ENCODE measurements around the gene SMAP2. TPM values are rescaled to one million over a fixed set of nuclear protein-coding genes. Genes with fewer than 3 reads are reported as not detected.
A peak's percentile ranks its signal among the peaks of the same experiment; 100 is the strongest.

SMAP2 gene
- total RNA-seq, 4 donors from 2014 or later = 14.9 to 121 (median 47.5) TPM

DNA sequence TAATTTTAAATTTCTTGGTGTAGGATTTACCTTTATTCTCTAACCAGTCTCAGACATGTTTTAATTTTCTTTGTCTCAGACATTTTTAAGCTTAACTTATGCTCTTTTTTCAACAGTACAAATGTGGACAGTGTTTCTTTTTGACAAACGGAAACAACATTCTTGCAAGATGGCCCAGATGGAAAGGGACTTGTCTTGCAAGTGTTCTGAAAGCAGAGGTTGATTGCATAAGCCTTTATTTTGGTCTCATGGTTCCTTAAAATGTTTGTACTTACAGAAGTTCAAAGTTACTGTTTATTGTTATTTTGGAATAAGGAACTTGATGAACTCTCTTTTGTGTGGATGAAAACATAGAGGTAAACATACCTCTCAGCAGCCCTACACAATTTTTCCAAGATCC, 22.9 kb downstream of the SMAP2 start:
- no peaks in the 10 kb centered on the region for H3K9me3 ChIP-seq
- H3K27ac ChIP-seq = peak overlapping the region; percentile 9 to 49 (median 44)
- in situ Hi-C loops (cut with MboI; ENCODE audit: low sequenced_read_pairs in 4 of 4) = no loop called here
- TF ChIP-seq POLR2A (IDR thresholded peaks at IDR 0.05) = no peak
- TF ChIP-seq, protein P1, sequence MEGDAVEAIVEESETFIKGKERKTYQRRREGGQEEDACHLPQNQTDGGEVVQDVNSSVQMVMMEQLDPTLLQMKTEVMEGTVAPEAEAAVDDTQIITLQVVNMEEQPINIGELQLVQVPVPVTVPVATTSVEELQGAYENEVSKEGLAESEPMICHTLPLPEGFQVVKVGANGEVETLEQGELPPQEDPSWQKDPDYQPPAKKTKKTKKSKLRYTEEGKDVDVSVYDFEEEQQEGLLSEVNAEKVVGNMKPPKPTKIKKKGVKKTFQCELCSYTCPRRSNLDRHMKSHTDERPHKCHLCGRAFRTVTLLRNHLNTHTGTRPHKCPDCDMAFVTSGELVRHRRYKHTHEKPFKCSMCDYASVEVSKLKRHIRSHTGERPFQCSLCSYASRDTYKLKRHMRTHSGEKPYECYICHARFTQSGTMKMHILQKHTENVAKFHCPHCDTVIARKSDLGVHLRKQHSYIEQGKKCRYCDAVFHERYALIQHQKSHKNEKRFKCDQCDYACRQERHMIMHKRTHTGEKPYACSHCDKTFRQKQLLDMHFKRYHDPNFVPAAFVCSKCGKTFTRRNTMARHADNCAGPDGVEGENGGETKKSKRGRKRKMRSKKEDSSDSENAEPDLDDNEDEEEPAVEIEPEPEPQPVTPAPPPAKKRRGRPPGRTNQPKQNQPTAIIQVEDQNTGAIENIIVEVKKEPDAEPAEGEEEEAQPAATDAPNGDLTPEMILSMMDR (IDR thresholded peaks at IDR 0.05 in 4 of 5, conservative IDR thresholded peaks at IDR 0.05 in 1 of 5) = no peak
- ATAC-seq (no peak), DNase-seq (no peak)
- H3K4me3 ChIP-seq = no peak overlapping the region
- intact Hi-C loops (cut with DNase I; ENCODE audit: low total_unique reads) = no loop called here
- no peaks in the 10 kb centered on the region for H3K36me3 ChIP-seq
- peaks cover 12 to 23% of the 10 kb centered on the region in 2 donors for H3K4me1 ChIP-seq
- H3K27me3 ChIP-seq = no peaks in the 10 kb centered on the region

DNA sequence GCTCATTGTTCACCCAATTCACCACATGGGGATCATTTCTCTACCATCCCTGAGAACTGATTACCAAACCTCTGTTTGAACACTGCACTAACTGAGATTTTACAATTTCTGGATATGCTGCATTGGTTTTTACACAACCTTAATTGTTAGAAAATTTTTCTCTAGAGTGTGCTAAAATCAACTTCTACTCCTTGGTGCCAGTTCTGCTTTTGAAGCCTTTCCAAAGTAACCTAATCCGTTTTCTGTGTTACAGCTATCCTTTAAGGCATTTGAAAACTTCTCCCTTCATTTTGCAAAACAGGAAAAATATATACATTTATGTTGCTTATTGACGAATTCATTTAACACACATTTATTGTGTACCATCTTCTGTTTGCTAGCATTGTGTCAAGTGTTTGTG, 23.7 kb downstream of the SMAP2 start:
- no peak overlapping the region for H3K4me3 ChIP-seq
- ATAC-seq (no peak), DNase-seq (no peak)
- H3K27me3 ChIP-seq = no peaks in the 10 kb centered on the region
- peaks cover 7 to 15% of the 10 kb centered on the region in 2 donors for H3K4me1 ChIP-seq
- intact Hi-C loops (cut with DNase I; ENCODE audit: low total_unique reads) (no loop called here), in situ Hi-C loops (cut with MboI; ENCODE audit: low sequenced_read_pairs in 4 of 4) (no loop called here)
- H3K36me3 ChIP-seq = no peaks in the 10 kb centered on the region
- H3K9me3 ChIP-seq = no peaks in the 10 kb centered on the region
- no peak for TF ChIP-seq POLR2A (IDR thresholded peaks at IDR 0.05)
- TF ChIP-seq, protein P1 (IDR thresholded peaks at IDR 0.05 in 4 of 5, conservative IDR thresholded peaks at IDR 0.05 in 1 of 5) = no peak
- peak overlapping the region in 2 of 4 donors; percentile 9 to 23 for H3K27ac ChIP-seq

DNA sequence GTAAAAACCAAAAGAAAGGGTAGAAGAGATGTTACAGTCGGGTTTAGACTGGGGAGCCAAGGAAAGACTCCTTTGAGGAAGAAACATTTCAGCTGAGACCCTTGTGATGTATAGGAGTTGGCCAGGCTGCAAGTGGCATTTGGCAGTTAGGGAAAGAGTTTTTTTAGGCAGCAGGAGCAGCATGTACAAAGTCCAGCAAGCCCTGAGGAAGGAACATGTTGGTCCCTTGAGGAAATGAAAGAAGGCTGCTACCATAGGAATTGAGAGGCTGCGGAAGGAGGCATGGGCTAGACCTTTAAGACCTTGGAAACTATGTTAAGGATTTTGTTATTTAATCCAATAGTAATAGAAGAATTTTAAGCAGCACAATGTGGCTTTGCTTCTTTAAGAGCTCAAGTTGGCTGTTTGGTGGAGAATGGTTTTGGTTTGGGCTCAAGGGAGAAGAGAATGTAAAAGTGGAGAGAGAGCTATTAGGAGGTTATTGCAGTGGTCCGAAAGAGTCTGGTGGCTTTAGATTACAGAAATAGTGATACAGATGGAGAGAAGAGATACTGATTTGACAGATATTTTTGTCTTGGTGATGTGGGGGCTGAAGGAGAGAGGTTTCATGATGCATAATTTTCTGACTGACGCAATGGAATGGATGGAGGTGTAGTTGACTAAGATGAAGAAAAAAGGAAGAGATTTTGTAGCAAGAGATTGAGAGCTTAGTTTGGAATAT, 26.6 kb downstream of the SMAP2 start:
- H3K4me1 ChIP-seq = peaks cover 0 to 8% of the 10 kb centered on the region in 2 donors
- no peaks in the 10 kb centered on the region for H3K9me3 ChIP-seq
- in situ Hi-C loops (cut with MboI; ENCODE audit: low sequenced_read_pairs in 4 of 4) = loop anchor here (10.0 kb wide), 3 partner anchors 45 to 255 kb away; no protein-coding TSS in a partner anchor
- intact Hi-C loops (cut with DNase I; ENCODE audit: low total_unique reads) = no loop called here
- no peaks in the 10 kb centered on the region for H3K36me3 ChIP-seq
- no peaks in the 10 kb centered on the region for H3K27me3 ChIP-seq
- ATAC-seq (no peak), DNase-seq (no peak)
- H3K4me3 ChIP-seq = no peak overlapping the region
- peak overlapping the region in 1 of 4 donors; percentile 11 for H3K27ac ChIP-seq
- TF ChIP-seq, protein P1 (IDR thresholded peaks at IDR 0.05 in 4 of 5, conservative IDR thresholded peaks at IDR 0.05 in 1 of 5) = no peak
- no peak for TF ChIP-seq POLR2A (IDR thresholded peaks at IDR 0.05)

DNA sequence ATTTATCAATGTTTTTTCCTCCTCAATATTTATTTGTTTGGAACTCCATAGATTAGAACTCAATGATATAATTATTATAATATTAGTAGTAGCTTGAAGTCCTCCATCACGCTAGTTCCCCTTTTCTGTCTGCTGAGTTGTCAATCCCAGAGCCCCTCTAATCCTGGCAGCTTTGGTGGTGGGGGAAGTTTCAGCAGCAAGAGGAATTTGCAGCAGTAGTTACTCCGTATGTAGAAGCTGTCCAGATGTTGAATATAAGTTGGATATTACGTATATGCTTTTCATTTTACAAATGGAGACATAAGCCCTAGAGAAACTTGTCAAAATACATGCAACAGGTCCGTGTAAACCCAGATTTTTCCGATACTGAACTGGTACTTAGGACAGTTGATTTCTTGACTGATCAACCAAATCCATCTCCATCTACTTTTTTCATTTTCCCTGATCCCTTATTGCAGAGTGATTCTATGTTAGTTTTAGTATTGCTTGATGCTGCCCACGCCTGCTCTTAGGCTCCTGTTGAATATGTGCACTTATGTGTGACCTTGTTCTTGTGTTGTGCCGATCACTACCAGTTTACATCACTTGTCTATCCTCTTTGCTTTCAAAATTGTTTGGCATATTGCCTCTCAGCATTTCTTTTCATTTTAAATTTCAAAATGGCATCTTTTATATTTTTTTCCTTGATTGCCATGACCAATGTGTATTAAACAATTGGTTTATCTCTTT, 28.1 kb downstream of the SMAP2 start:
- in situ Hi-C loops (cut with MboI; ENCODE audit: low sequenced_read_pairs in 4 of 4) (loop anchor here (10.0 kb wide), 3 partner anchors 47 to 257 kb away; no protein-coding TSS in a partner anchor), intact Hi-C loops (cut with DNase I; ENCODE audit: low total_unique reads) (no loop called here)
- no peak overlapping the region for H3K4me3 ChIP-seq
- TF ChIP-seq, protein P1 (IDR thresholded peaks at IDR 0.05 in 4 of 5, conservative IDR thresholded peaks at IDR 0.05 in 1 of 5) = no peak
- no peak for TF ChIP-seq POLR2A (IDR thresholded peaks at IDR 0.05)
- H3K9me3 ChIP-seq = no peaks in the 10 kb centered on the region
- H3K4me1 ChIP-seq = peaks cover 0 to 8% of the 10 kb centered on the region in 2 donors
- DNase-seq (no peak), ATAC-seq (no peak)
- H3K36me3 ChIP-seq = no peaks in the 10 kb centered on the region
- no peak overlapping the region for H3K27ac ChIP-seq
- no peaks in the 10 kb centered on the region for H3K27me3 ChIP-seq

Data from gastrocnemius medialis (tissue), 4 donors.